NCI-H2107 (cell line): ENCODE data around the gene NDST1.

Experiments
- DNase-seq: peaks from one replicate; lab custom pipeline; 2025; lab: John Stamatoyannopoulos, UW

The NDST1 gene

GRCh38 chr5:150544611-150545219 is 36.8 kb downstream of the NDST1 start:
- no peak for DNase-seq

- no peak for DNase-seq
These were observed 37.3 kb downstream of the NDST1 start for GRCh38 chr5:150545246-150545645.

GRCh38 chr5:150548123-150548522 is 40.2 kb downstream of the NDST1 start:
- DNase-seq, result no peak

GRCh38 chr5:150549735-150550134 is 41.8 kb downstream of the NDST1 start:
- DNase-seq, result no peak

- DNase-seq, result no peak
These were observed 42.4 kb downstream of the NDST1 start for GRCh38 chr5:150550286-150550685.

GRCh38 chr5:150551066-150551465 is 43.1 kb downstream of the NDST1 start:
- no peak for DNase-seq

GRCh38 chr5:150553402-150553801 is 45.5 kb downstream of the NDST1 start:
- no peak for DNase-seq

GRCh38 chr5:150553911-150554310 is 46.0 kb downstream of the NDST1 start:
- DNase-seq, result no peak

- DNase-seq, result no peak
These were observed 46.9 kb downstream of the NDST1 start for GRCh38 chr5:150554857-150555256.

- DNase-seq, result no peak
These were observed 48.2 kb downstream of the NDST1 start for GRCh38 chr5:150556106-150556505.

- DNase-seq, result no peak
These were observed 49.1 kb downstream of the NDST1 start for GRCh38 chr5:150556859-150557508.

GRCh38 chr5:150557509-150557872 is 49.6 kb downstream of the NDST1 start:
- DNase-seq, result no peak

GRCh38 chr5:150558088-150558621 is 50.2 kb downstream of the NDST1 start:
- no peak for DNase-seq

GRCh38 chr5:150559088-150559487 is 51.2 kb downstream of the NDST1 start:
- no peak for DNase-seq

GRCh38 chr5:150559701-150560100 is 51.8 kb downstream of the NDST1 start:
- DNase-seq, result no peak

GRCh38 chr5:150560401-150561191 is 52.7 kb downstream of the NDST1 start:
- peak; percentile 34 for DNase-seq

GRCh38 chr5:150561192-150561512 is 53.2 kb downstream of the NDST1 start:
- DNase-seq, result no peak

- DNase-seq, result no peak
These were observed 53.8 kb downstream of the NDST1 start for GRCh38 chr5:150561571-150562275.

- DNase-seq, result no peak
These were observed 54.9 kb downstream of the NDST1 start for GRCh38 chr5:150562832-150563231.

- no peak for DNase-seq
These were observed 57.9 kb downstream of the NDST1 start for GRCh38 chr5:150565868-150566267.

- DNase-seq, result no peak
These were observed 59.2 kb downstream of the NDST1 start for GRCh38 chr5:150567031-150567717.

- no peak for DNase-seq
These were observed 60.7 kb downstream of the NDST1 start for GRCh38 chr5:150568663-150569062.
